ENCODE results near the gene AP1G2. TPM values are rescaled to one million over a fixed set of nuclear protein-coding genes. Genes with fewer than 3 reads are reported as not detected.

The AP1G2 gene
- total RNA-seq, 1 donor from 2014 or later = 262 TPM

- no peak for DNase-seq (ENCODE audit: low spot score, unreplicated experiment)
- Mint-ChIP-seq H3K4me3 (ENCODE audit: low read depth) (no peak overlapping the region), H3K27ac (no peak overlapping the region), H3K27me3 (peaks cover 16% of the 10 kb centered on the region), H3K36me3 (ENCODE audit: insufficient read depth) (no peaks in the 10 kb centered on the region), H3K4me1 (ENCODE audit: low read depth) (no peaks in the 10 kb centered on the region), H3K9me3 (ENCODE audit: low read depth) (peaks cover 2% of the 10 kb centered on the region)
- TF ChIP-seq CTCF (IDR thresholded peaks at IDR 0.05; ENCODE audit: unreplicated experiment) = no peak
Measured at GRCh38 chr14:23603103-23603502, 35.5 kb upstream of the AP1G2 start.

GRCh38 chr14:23602181-23603095, 34.8 kb upstream of the AP1G2 start:
- H3K36me3 Mint-ChIP-seq (ENCODE audit: insufficient read depth) = no peaks in the 10 kb centered on the region
- H3K27ac Mint-ChIP-seq = no peak overlapping the region
- TF ChIP-seq CTCF (IDR thresholded peaks at IDR 0.05; ENCODE audit: unreplicated experiment) = no peak
- peaks cover 14% of the 10 kb centered on the region for H3K27me3 Mint-ChIP-seq
- no peaks in the 10 kb centered on the region for H3K4me1 Mint-ChIP-seq (ENCODE audit: low read depth)
- H3K4me3 Mint-ChIP-seq (ENCODE audit: low read depth) = no peak overlapping the region
- DNase-seq (ENCODE audit: low spot score, unreplicated experiment) = no peak
- H3K9me3 Mint-ChIP-seq (ENCODE audit: low read depth) = peaks cover 2% of the 10 kb centered on the region

- no peak overlapping the region for H3K4me3 Mint-ChIP-seq (ENCODE audit: low read depth)
- H3K9me3 Mint-ChIP-seq (ENCODE audit: low read depth) = no peaks in the 10 kb centered on the region
- H3K27me3 Mint-ChIP-seq = peaks cover 13% of the 10 kb centered on the region
- no peak overlapping the region for H3K27ac Mint-ChIP-seq
- TF ChIP-seq CTCF (IDR thresholded peaks at IDR 0.05; ENCODE audit: unreplicated experiment) = no peak
- no peaks in the 10 kb centered on the region for H3K36me3 Mint-ChIP-seq (ENCODE audit: insufficient read depth)
- DNase-seq (ENCODE audit: low spot score, unreplicated experiment) = no peak
- no peaks in the 10 kb centered on the region for H3K4me1 Mint-ChIP-seq (ENCODE audit: low read depth)
Measured at GRCh38 chr14:23601845-23602180, 34.2 kb upstream of the AP1G2 start.

GRCh38 chr14:23601424-23601823, 33.8 kb upstream of the AP1G2 start:
- H3K9me3 Mint-ChIP-seq (ENCODE audit: low read depth) = no peaks in the 10 kb centered on the region
- TF ChIP-seq CTCF (IDR thresholded peaks at IDR 0.05; ENCODE audit: unreplicated experiment) = no peak
- no peaks in the 10 kb centered on the region for H3K36me3 Mint-ChIP-seq (ENCODE audit: insufficient read depth)
- DNase-seq (ENCODE audit: low spot score, unreplicated experiment) = no peak
- H3K4me1 Mint-ChIP-seq (ENCODE audit: low read depth) = no peaks in the 10 kb centered on the region
- H3K27me3 Mint-ChIP-seq = peaks cover 11% of the 10 kb centered on the region
- H3K4me3 Mint-ChIP-seq (ENCODE audit: low read depth) = no peak overlapping the region
- H3K27ac Mint-ChIP-seq = no peak overlapping the region

- Mint-ChIP-seq H3K9me3 (ENCODE audit: low read depth) (no peaks in the 10 kb centered on the region), H3K4me1 (ENCODE audit: low read depth) (no peaks in the 10 kb centered on the region)
Measured at GRCh38 chr14:23600806-23601205, 33.2 kb upstream of the AP1G2 start.

More at GRCh38 chr14:23600806-23601205, 33.2 kb upstream of the AP1G2 start:
- no peak for TF ChIP-seq CTCF (IDR thresholded peaks at IDR 0.05; ENCODE audit: unreplicated experiment)
- Mint-ChIP-seq H3K27me3 (peaks cover 8% of the 10 kb centered on the region), H3K4me3 (ENCODE audit: low read depth) (no peak overlapping the region), H3K27ac (no peak overlapping the region), H3K36me3 (ENCODE audit: insufficient read depth) (no peaks in the 10 kb centered on the region)
- DNase-seq (ENCODE audit: low spot score, unreplicated experiment) = no peak
